ENCODE measurements around the gene CHSY3. TPM values are rescaled to one million over a fixed set of nuclear protein-coding genes. Genes with fewer than 3 reads are reported as not detected.

The CHSY3 gene
- total RNA-seq, 1 donor from 2014 or later, result 9.4 TPM

- FAIRE-seq (peak; percentile 34), DNase-seq (ENCODE audit: low read depth) (no peak)
- H2AFZ ChIP-seq (ENCODE audit: low read depth, low read length), result no peak overlapping the region
- Mint-ChIP-seq H3K27ac (ENCODE audit: unreplicated experiment) (no peak overlapping the region), H3K4me3 (ENCODE audit: unreplicated experiment) (no peak overlapping the region), H3K27me3 (ENCODE audit: low read depth, unreplicated experiment) (no peaks in the 10 kb centered on the region), H3K36me3 (ENCODE audit: low read depth, unreplicated experiment) (no peaks in the 10 kb centered on the region), H3K9me3 (ENCODE audit: unreplicated experiment) (no peaks in the 10 kb centered on the region), H3K4me1 (ENCODE audit: low read depth, unreplicated experiment) (peaks cover 23% of the 10 kb centered on the region)
- H4K20me1 ChIP-seq (ENCODE audit: insufficient read depth, low read length), result no peaks in the 10 kb centered on the region
- no peak overlapping the region for H3K9ac ChIP-seq (ENCODE audit: low read length)
- no peaks in the 10 kb centered on the region for H3K9me3 ChIP-seq (ENCODE audit: insufficient read depth, low read depth, low read length)
- no peak overlapping the region for H3K4me3 ChIP-seq (ENCODE audit: insufficient read depth, low read depth, low read length)
- no peaks in the 10 kb centered on the region for H3K27me3 ChIP-seq (ENCODE audit: insufficient read depth, low read length)
- H3K27ac ChIP-seq (ENCODE audit: low read depth, low read length), result peak overlapping the region; percentile 54
- no peak overlapping the region for H3K4me2 ChIP-seq (ENCODE audit: low read length)
- peaks cover 14% of the 10 kb centered on the region for H3K4me1 ChIP-seq (ENCODE audit: insufficient read depth, low read length)
- no peaks in the 10 kb centered on the region for H3K79me2 ChIP-seq (ENCODE audit: insufficient read depth, low read length)
- H3K36me3 ChIP-seq (ENCODE audit: insufficient read depth, low read length), result no peaks in the 10 kb centered on the region
- TF ChIP-seq, protein P1, sequence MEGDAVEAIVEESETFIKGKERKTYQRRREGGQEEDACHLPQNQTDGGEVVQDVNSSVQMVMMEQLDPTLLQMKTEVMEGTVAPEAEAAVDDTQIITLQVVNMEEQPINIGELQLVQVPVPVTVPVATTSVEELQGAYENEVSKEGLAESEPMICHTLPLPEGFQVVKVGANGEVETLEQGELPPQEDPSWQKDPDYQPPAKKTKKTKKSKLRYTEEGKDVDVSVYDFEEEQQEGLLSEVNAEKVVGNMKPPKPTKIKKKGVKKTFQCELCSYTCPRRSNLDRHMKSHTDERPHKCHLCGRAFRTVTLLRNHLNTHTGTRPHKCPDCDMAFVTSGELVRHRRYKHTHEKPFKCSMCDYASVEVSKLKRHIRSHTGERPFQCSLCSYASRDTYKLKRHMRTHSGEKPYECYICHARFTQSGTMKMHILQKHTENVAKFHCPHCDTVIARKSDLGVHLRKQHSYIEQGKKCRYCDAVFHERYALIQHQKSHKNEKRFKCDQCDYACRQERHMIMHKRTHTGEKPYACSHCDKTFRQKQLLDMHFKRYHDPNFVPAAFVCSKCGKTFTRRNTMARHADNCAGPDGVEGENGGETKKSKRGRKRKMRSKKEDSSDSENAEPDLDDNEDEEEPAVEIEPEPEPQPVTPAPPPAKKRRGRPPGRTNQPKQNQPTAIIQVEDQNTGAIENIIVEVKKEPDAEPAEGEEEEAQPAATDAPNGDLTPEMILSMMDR (IDR thresholded peaks at IDR 0.05; ENCODE audit: insufficient read depth, low read depth, low read length), result no peak
- no peak for TF ChIP-seq EZH2 (IDR thresholded peaks at IDR 0.05; ENCODE audit: insufficient read depth, low read length)
Observed at GRCh38 chr5:129962506-129962905, 58.2 kb downstream of the CHSY3 start.

GRCh38 chr5:129963359-129963758, 59.1 kb downstream of the CHSY3 start:
- no peaks in the 10 kb centered on the region for H3K36me3 ChIP-seq (ENCODE audit: insufficient read depth, low read length)
- peak overlapping the region; percentile 54 for H3K27ac ChIP-seq (ENCODE audit: low read depth, low read length)
- H3K79me2 ChIP-seq (ENCODE audit: insufficient read depth, low read length), result no peaks in the 10 kb centered on the region
- Mint-ChIP-seq H3K27me3 (ENCODE audit: low read depth, unreplicated experiment) (no peaks in the 10 kb centered on the region), H3K27ac (ENCODE audit: unreplicated experiment) (peak overlapping the region; percentile 48), H3K4me1 (ENCODE audit: low read depth, unreplicated experiment) (peaks cover 21% of the 10 kb centered on the region), H3K9me3 (ENCODE audit: unreplicated experiment) (no peaks in the 10 kb centered on the region), H3K36me3 (ENCODE audit: low read depth, unreplicated experiment) (no peaks in the 10 kb centered on the region), H3K4me3 (ENCODE audit: unreplicated experiment) (no peak overlapping the region)
- H3K4me2 ChIP-seq (ENCODE audit: low read length), result peak overlapping the region; percentile 49
- FAIRE-seq (peak; percentile 98), DNase-seq (ENCODE audit: low read depth) (peak; percentile 93)
- H3K4me3 ChIP-seq (ENCODE audit: insufficient read depth, low read depth, low read length), result no peak overlapping the region
- H2AFZ ChIP-seq (ENCODE audit: low read depth, low read length), result no peak overlapping the region
- no peaks in the 10 kb centered on the region for H3K9me3 ChIP-seq (ENCODE audit: insufficient read depth, low read depth, low read length)
- no peaks in the 10 kb centered on the region for H3K27me3 ChIP-seq (ENCODE audit: insufficient read depth, low read length)
- no peaks in the 10 kb centered on the region for H4K20me1 ChIP-seq (ENCODE audit: insufficient read depth, low read length)
- peaks cover 14% of the 10 kb centered on the region for H3K4me1 ChIP-seq (ENCODE audit: insufficient read depth, low read length)
- TF ChIP-seq, protein P1 (IDR thresholded peaks at IDR 0.05; ENCODE audit: insufficient read depth, low read depth, low read length), result no peak
- TF ChIP-seq EZH2 (IDR thresholded peaks at IDR 0.05; ENCODE audit: insufficient read depth, low read length), result no peak
- H3K9ac ChIP-seq (ENCODE audit: low read length), result peak overlapping the region; percentile 1

- Mint-ChIP-seq H3K4me3 (ENCODE audit: unreplicated experiment) (no peak overlapping the region), H3K9me3 (ENCODE audit: unreplicated experiment) (no peaks in the 10 kb centered on the region), H3K27ac (ENCODE audit: unreplicated experiment) (no peak overlapping the region), H3K4me1 (ENCODE audit: low read depth, unreplicated experiment) (peaks cover 21% of the 10 kb centered on the region), H3K36me3 (ENCODE audit: low read depth, unreplicated experiment) (no peaks in the 10 kb centered on the region), H3K27me3 (ENCODE audit: low read depth, unreplicated experiment) (no peaks in the 10 kb centered on the region)
- Histone ChIP-seq H3K4me2 (ENCODE audit: low read length) (no peak overlapping the region), H3K36me3 (ENCODE audit: insufficient read depth, low read length) (no peaks in the 10 kb centered on the region), H3K9me3 (ENCODE audit: insufficient read depth, low read depth, low read length) (no peaks in the 10 kb centered on the region), H3K4me3 (ENCODE audit: insufficient read depth, low read depth, low read length) (no peak overlapping the region), H3K4me1 (ENCODE audit: insufficient read depth, low read length) (peaks cover 14% of the 10 kb centered on the region), H3K79me2 (ENCODE audit: insufficient read depth, low read length) (no peaks in the 10 kb centered on the region), H3K9ac (ENCODE audit: low read length) (no peak overlapping the region), H3K27ac (ENCODE audit: low read depth, low read length) (no peak overlapping the region), H3K27me3 (ENCODE audit: insufficient read depth, low read length) (no peaks in the 10 kb centered on the region), H2AFZ (ENCODE audit: low read depth, low read length) (no peak overlapping the region), H4K20me1 (ENCODE audit: insufficient read depth, low read length) (no peaks in the 10 kb centered on the region)
- FAIRE-seq (no peak), DNase-seq (ENCODE audit: low read depth) (no peak)
- no peak for TF ChIP-seq EZH2 (IDR thresholded peaks at IDR 0.05; ENCODE audit: insufficient read depth, low read length)
- TF ChIP-seq, protein P1 (IDR thresholded peaks at IDR 0.05; ENCODE audit: insufficient read depth, low read depth, low read length), result no peak
Observed at GRCh38 chr5:129966071-129966470, 61.8 kb downstream of the CHSY3 start.
